H9 (cell line): Measurements from ENCODE around the gene HSPG2. TPM values are rescaled to one million over a fixed set of nuclear protein-coding genes. Genes with fewer than 3 reads are reported as not detected.

Experiments
- DNase-seq: peaks from one replicate; pipeline ENCODE4 v3.0.0-alpha.2; 2017
- H2AFZ ChIP-seq: one replicate; pipeline ENCODE4 v1.6.1; 2013; ENCODE audit warnings: mild to moderate bottlenecking, low read length, control low read depth, moderate library complexity
- H2AK5ac ChIP-seq: 2 replicates; pipeline ENCODE4 v1.6.1; 2013; ENCODE audit warnings: low read length, control low read depth, mixed read lengths; ENCODE audit not compliant: insufficient read length
- H2BK120ac ChIP-seq: one replicate; pipeline ENCODE4 v1.6.1; 2013; ENCODE audit warnings: low read depth, mild to moderate bottlenecking, low read length, control low read depth, inconsistent platforms; ENCODE audit not compliant: poor library complexity, severe bottlenecking
- H2BK12ac ChIP-seq: 2 replicates; pipeline ENCODE4 v1.6.1; 2013; ENCODE audit warnings: low read length, control low read depth, mixed read lengths, low read depth; ENCODE audit not compliant: insufficient read length
- H2BK15ac ChIP-seq: 2 replicates; pipeline ENCODE4 v1.6.1; 2013; ENCODE audit warnings: low read depth, low read length, control low read depth
- H2BK20ac ChIP-seq: one replicate; pipeline ENCODE4 v1.6.1; 2013; ENCODE audit warnings: low read depth, mild to moderate bottlenecking, low read length, control low read depth, inconsistent platforms; ENCODE audit not compliant: poor library complexity, severe bottlenecking
- H2BK5ac ChIP-seq: 2 replicates; pipeline ENCODE4 v1.6.1; 2013; ENCODE audit warnings: low read length, control low read depth, mixed read lengths; ENCODE audit not compliant: insufficient read length
- H3K14ac ChIP-seq: 2 replicates; pipeline ENCODE4 v1.6.1; 2013; ENCODE audit warnings: low read length, control low read depth; ENCODE audit not compliant: insufficient read depth
- H3K18ac ChIP-seq: 2 replicates; pipeline ENCODE4 v1.6.1; 2013; ENCODE audit warnings: low read depth, mild to moderate bottlenecking, mixed read lengths, low read length, control low read depth; ENCODE audit not compliant: insufficient read length
- H3K23ac ChIP-seq: 2 replicates; pipeline ENCODE4 v1.6.1; 2013; ENCODE audit warnings: low read length, control low read depth, mixed read lengths, low read depth; ENCODE audit not compliant: insufficient read length
- H3K23me2 ChIP-seq: 2 replicates; pipeline ENCODE4 v1.6.1; 2013; ENCODE audit warnings: low read depth, mild to moderate bottlenecking, mixed read lengths, low read length, control low read depth; ENCODE audit not compliant: insufficient read length, poor library complexity, severe bottlenecking
- H3K27ac ChIP-seq: 2 replicates; pipeline ENCODE4 v1.5.1; 2013; ENCODE audit warnings: low read length, control low read depth, mixed read lengths, low read depth; ENCODE audit not compliant: insufficient read length
- H3K27me3 ChIP-seq: 2 replicates; pipeline ENCODE4 v1.6.1; 2013; ENCODE audit warnings: low read length, control low read depth, inconsistent platforms; ENCODE audit not compliant: insufficient read depth
- H3K4ac ChIP-seq: 2 replicates; pipeline ENCODE4 v1.6.1; 2013; ENCODE audit warnings: low read depth, mild to moderate bottlenecking, control low read depth, inconsistent platforms, low read length, moderate library complexity
- H3K4me1 ChIP-seq: 2 replicates; pipeline ENCODE4 v1.6.1; 2013; ENCODE audit warnings: low read length, control low read depth, inconsistent platforms; ENCODE audit not compliant: insufficient read depth
- H3K4me2 ChIP-seq: 2 replicates; pipeline ENCODE4 v1.6.1; 2013; ENCODE audit warnings: low read length, control low read depth, mixed read lengths; ENCODE audit not compliant: insufficient read length, insufficient read depth
- H3K56ac ChIP-seq: 2 replicates; pipeline ENCODE4 v1.6.1; 2013; ENCODE audit warnings: low read depth, mild to moderate bottlenecking, mixed read lengths, low read length, control low read depth; ENCODE audit not compliant: insufficient read length
- H3K79me1 ChIP-seq: 2 replicates; pipeline ENCODE4 v1.6.1; 2013; ENCODE audit warnings: low read depth, mild to moderate bottlenecking, moderate library complexity, low read length, control low read depth, inconsistent platforms; ENCODE audit not compliant: insufficient read depth, poor library complexity, severe bottlenecking
- H3K79me2 ChIP-seq: 2 replicates; pipeline ENCODE4 v1.6.1; 2013; ENCODE audit warnings: low read length, control low read depth, inconsistent platforms; ENCODE audit not compliant: insufficient read depth
- H3K9ac ChIP-seq: 2 replicates; pipeline ENCODE4 v1.6.1; 2013; ENCODE audit warnings: low read length, control low read depth, mixed read lengths; ENCODE audit not compliant: insufficient read length; ENCODE audit errors: extremely low read depth
- H3K9me3 ChIP-seq: one replicate; pipeline ENCODE4 v1.6.1; 2013; ENCODE audit warnings: low read depth, low read length, inconsistent platforms; ENCODE audit not compliant: control insufficient read depth
- H3T11ph ChIP-seq: one replicate; pipeline ENCODE4 v1.6.1; 2013; ENCODE audit warnings: mild to moderate bottlenecking, low read length, control low read depth, inconsistent platforms
- H4K20me1 ChIP-seq: one replicate; pipeline ENCODE4 v1.6.1; 2013; ENCODE audit not compliant: control insufficient read depth, insufficient read length, insufficient read depth
- H4K5ac ChIP-seq: 2 replicates; pipeline ENCODE4 v1.6.1; 2013; ENCODE audit warnings: low read depth, mild to moderate bottlenecking, mixed read lengths, low read length, control low read depth; ENCODE audit not compliant: insufficient read length
- H4K8ac ChIP-seq: replicated peaks from 2 replicates; pipeline ENCODE4 v1.6.1; 2013; ENCODE audit warnings: low read length, control low read depth, mixed read lengths, low read depth; ENCODE audit not compliant: insufficient read length
- H4K91ac ChIP-seq: 2 replicates; pipeline ENCODE4 v1.6.1; 2013; ENCODE audit warnings: low read depth, mild to moderate bottlenecking, moderate library complexity, mixed read lengths, low read length, control low read depth; ENCODE audit not compliant: insufficient read length
- H3K27ac Mint-ChIP-seq, 3 experiments: 2 replicates in 2 of 3; 3 replicates in 1 of 3; pipeline ENCODE4 v1.8.0; 2020 to 2021; ENCODE audit warnings: mixed read lengths in 3 of 3, mild to moderate bottlenecking in 1 of 3, moderate library complexity in 1 of 3
- H3K27me3 Mint-ChIP-seq: 2 replicates; pipeline ENCODE4 v1.8.0; 2021; ENCODE audit warnings: low read depth, mild to moderate bottlenecking, moderate library complexity, mixed read lengths
- H3K36me3 Mint-ChIP-seq, 3 experiments: 2 replicates in 2 of 3; 3 replicates in 1 of 3; pipeline ENCODE4 v1.8.0; 2020 to 2021; ENCODE audit warnings: low read depth in 3 of 3, mixed read lengths in 3 of 3; ENCODE audit not compliant: insufficient read depth in 1 of 3
- H3K4me1 Mint-ChIP-seq, 2 experiments: 2 replicates each; pipeline ENCODE4 v1.8.0; 2020; ENCODE audit warnings: mixed read lengths in 2 of 2
- H3K4me3 Mint-ChIP-seq, 2 experiments: 2 replicates in 1 of 2; 3 replicates in 1 of 2; pipeline ENCODE4 v1.8.0; 2020 to 2021; ENCODE audit warnings: mild to moderate bottlenecking in 2 of 2, mixed read lengths in 2 of 2, moderate library complexity in 1 of 2
- H3K9me3 Mint-ChIP-seq, 2 experiments: 2 replicates in 1 of 2; 3 replicates in 1 of 2; pipeline ENCODE4 v1.8.0; 2020; ENCODE audit warnings: mild to moderate bottlenecking in 2 of 2, mixed read lengths in 2 of 2, moderate library complexity in 1 of 2
- WGBS: extraction: QIAGEN DNeasy Blood & Tissue Kit; methylation state at CpG from one replicate; pipeline ENCODE4 v1.1.7; 2013; ENCODE audit warnings: missing lambda C conversion rate, low lambda C conversion rate, mixed read lengths; ENCODE audit not compliant: insufficient read length; ENCODE audit errors: extremely low coverage; 5-methylcytosine and 5-hydroxymethylcytosine counted together
- total RNA-seq: library from RNA; stranded (reverse); gene quantifications from 2 replicates; pipeline ENCODE4 v1.2.1, GENCODE V29; 2021
- TF ChIP-seq, protein P1 (sequence below): fragments of 200-600 bp; sonication (generic); conservative IDR thresholded peaks from 3 replicates; pipeline ENCODE4 v1.8.0; 2021; ENCODE audit warnings: antibody characterized with exemption, mild to moderate bottlenecking

HSPG2 gene
- total RNA-seq, 1 experiment from 2014 or later, result 90.0 TPM

DNA sequence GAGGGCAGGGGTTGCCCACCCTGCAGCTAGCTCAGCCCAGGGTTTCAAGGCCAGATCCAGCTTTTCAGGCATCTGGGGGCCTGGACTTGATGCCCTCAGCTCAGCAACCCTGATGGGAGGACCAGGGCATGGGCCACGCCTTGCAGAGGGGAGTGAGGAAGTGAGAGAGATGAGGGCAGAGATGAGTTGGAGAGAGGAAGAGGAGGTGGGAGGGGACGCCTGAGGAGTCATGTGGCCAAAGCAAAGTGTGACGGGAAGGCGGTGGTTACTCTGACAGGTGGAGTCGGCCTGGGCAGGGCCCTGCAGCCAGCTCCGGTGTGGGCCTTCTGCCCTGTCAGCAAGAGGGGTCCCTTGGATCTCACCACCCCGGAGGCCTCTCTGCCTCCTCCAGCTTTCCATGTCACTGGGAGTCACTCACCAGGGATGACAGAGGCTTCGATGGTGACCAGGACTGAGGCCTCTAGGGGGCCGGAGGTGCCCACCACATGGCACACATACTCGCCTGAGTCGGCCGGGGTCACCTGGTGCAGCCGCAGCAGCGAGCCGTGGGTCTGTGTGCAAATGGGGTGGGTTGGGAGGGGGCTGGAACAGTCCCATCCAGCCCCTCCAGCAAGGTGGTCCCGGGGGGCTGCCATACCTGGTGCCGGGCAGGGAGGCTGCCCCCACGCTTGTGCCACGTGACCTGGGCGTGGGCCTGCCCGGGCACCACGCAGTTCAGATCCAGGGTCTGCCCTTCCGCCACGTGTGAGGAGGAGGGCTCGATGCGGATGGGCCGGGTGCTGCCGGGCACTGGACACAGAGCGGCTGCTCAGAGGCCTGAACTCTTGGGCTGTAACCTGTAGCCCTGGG, 84.6 kb downstream of the HSPG2 start:
- no peaks in the 10 kb centered on the region for H3K23me2 ChIP-seq
- Mint-ChIP-seq H3K4me1 (no peaks in the 10 kb centered on the region), H3K36me3 (peaks cover 10 to 66% (median 48%) of the 10 kb centered on the region in 3 experiments; a peak in 6 of 7 replicates), H3K9me3 (no peaks in the 10 kb centered on the region), H3K27me3 (no peaks in the 10 kb centered on the region), H3K4me3 (no peak overlapping the region; a peak in 1 of 5 replicates), H3K27ac (peak overlapping the region in 1 of 3 experiments; percentile 96; a peak in 2 of 7 replicates)
- H4K8ac ChIP-seq, result no peak overlapping the region
- TF ChIP-seq, protein P1, sequence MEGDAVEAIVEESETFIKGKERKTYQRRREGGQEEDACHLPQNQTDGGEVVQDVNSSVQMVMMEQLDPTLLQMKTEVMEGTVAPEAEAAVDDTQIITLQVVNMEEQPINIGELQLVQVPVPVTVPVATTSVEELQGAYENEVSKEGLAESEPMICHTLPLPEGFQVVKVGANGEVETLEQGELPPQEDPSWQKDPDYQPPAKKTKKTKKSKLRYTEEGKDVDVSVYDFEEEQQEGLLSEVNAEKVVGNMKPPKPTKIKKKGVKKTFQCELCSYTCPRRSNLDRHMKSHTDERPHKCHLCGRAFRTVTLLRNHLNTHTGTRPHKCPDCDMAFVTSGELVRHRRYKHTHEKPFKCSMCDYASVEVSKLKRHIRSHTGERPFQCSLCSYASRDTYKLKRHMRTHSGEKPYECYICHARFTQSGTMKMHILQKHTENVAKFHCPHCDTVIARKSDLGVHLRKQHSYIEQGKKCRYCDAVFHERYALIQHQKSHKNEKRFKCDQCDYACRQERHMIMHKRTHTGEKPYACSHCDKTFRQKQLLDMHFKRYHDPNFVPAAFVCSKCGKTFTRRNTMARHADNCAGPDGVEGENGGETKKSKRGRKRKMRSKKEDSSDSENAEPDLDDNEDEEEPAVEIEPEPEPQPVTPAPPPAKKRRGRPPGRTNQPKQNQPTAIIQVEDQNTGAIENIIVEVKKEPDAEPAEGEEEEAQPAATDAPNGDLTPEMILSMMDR, result no peak
- H3K9ac ChIP-seq, result no peak overlapping the region
- no peak overlapping the region for H2BK20ac ChIP-seq
- no peak overlapping the region for H3K4ac ChIP-seq
- H3K14ac ChIP-seq, result no peak overlapping the region
- H4K5ac ChIP-seq, result no peak overlapping the region
- H2BK5ac ChIP-seq, result no peak overlapping the region
- H3K23ac ChIP-seq, result no peak overlapping the region
- no peak overlapping the region for H3T11ph ChIP-seq
- H3K79me2 ChIP-seq, result no peaks in the 10 kb centered on the region
- no peaks in the 10 kb centered on the region for H3K79me1 ChIP-seq
- no peaks in the 10 kb centered on the region for H3K9me3 ChIP-seq
- no peak overlapping the region for H3K18ac ChIP-seq
- no peaks in the 10 kb centered on the region for H3K27me3 ChIP-seq
- H3K4me2 ChIP-seq, result no peak overlapping the region
- H3K4me1 ChIP-seq, result no peaks in the 10 kb centered on the region
- H2BK15ac ChIP-seq, result no peak overlapping the region
- H3K27ac ChIP-seq, result no peak overlapping the region
- DNase-seq, result no peak
- H4K20me1 ChIP-seq, result no peaks in the 10 kb centered on the region
- no peak overlapping the region for H3K56ac ChIP-seq
- H2AFZ ChIP-seq, result no peak overlapping the region
- H2AK5ac ChIP-seq, result no peak overlapping the region
- no peak overlapping the region for H2BK120ac ChIP-seq
- WGBS, result no CpG with 5 or more reads among the region's 29 CpGs
- no peak overlapping the region for H2BK12ac ChIP-seq
- no peak overlapping the region for H4K91ac ChIP-seq
